GM19240 (cell line): ENCODE data around the gene ACAP3.

Source experiments
- DNase-seq: peaks from one replicate; pipeline ENCODE4 v3.0.0; 2011; ENCODE audit warnings: low spot score; ENCODE audit not compliant: insufficient read length

ACAP3 gene

GRCh38 chr1:1345384-1345783 lies 37.7 kb upstream of the ACAP3 start:
- DNase-seq: no peak

GRCh38 chr1:1344655-1345361 lies 37.1 kb upstream of the ACAP3 start:
- no peak for DNase-seq

GRCh38 chr1:1343811-1344421 lies 36.2 kb upstream of the ACAP3 start:
- DNase-seq: no peak

- DNase-seq: no peak
Observed at GRCh38 chr1:1342584-1343115, 34.9 kb upstream of the ACAP3 start.

GRCh38 chr1:1342061-1342562 lies 34.4 kb upstream of the ACAP3 start:
- DNase-seq: no peak

GRCh38 chr1:1341549-1342021 lies 33.9 kb upstream of the ACAP3 start:
- DNase-seq: no peak

- no peak for DNase-seq
Observed at GRCh38 chr1:1340791-1341548, 33.2 kb upstream of the ACAP3 start.

- no peak for DNase-seq
Observed at GRCh38 chr1:1340185-1340584, 32.5 kb upstream of the ACAP3 start.

- DNase-seq: no peak
Observed at GRCh38 chr1:1338278-1338677, 30.5 kb upstream of the ACAP3 start.

GRCh38 chr1:1337793-1338147 lies 30.0 kb upstream of the ACAP3 start:
- no peak for DNase-seq

GRCh38 chr1:1336931-1337792 lies 29.4 kb upstream of the ACAP3 start:
- DNase-seq: no peak

- DNase-seq: no peak
Observed at GRCh38 chr1:1336446-1336845, 28.7 kb upstream of the ACAP3 start.

- no peak for DNase-seq
Observed at GRCh38 chr1:1335792-1336248, 28.1 kb upstream of the ACAP3 start.

- DNase-seq: no peak
Observed at GRCh38 chr1:1335283-1335682, 27.6 kb upstream of the ACAP3 start.

GRCh38 chr1:1334835-1335234 lies 27.1 kb upstream of the ACAP3 start:
- DNase-seq: no peak

GRCh38 chr1:1333551-1334241 lies 26.0 kb upstream of the ACAP3 start:
- no peak for DNase-seq

GRCh38 chr1:1332774-1333480 lies 25.2 kb upstream of the ACAP3 start:
- no peak for DNase-seq

GRCh38 chr1:1332031-1332755 lies 24.5 kb upstream of the ACAP3 start:
- DNase-seq: no peak
